ENCODE data around the gene EVPL. TPM values are rescaled to one million over a fixed set of nuclear protein-coding genes. Genes with fewer than 3 reads are reported as not detected.
A peak's percentile ranks its signal among the peaks of the same experiment; 100 is the strongest.

EVPL gene
- total and polyA plus RNA-seq, 2 experiments from 2014 or later: 2.0 to 2.7 TPM

- TF ChIP-seq EZH2 (IDR thresholded peaks at IDR 0.05; ENCODE audit: borderline replicate concordance): no peak
- no peak for TF ChIP-seq EZH2phosphoT487 (IDR thresholded peaks at IDR 0.05; ENCODE audit: low read depth, severe bottlenecking, unreplicated experiment)
- no peak for TF ChIP-seq CTCF (IDR thresholded peaks at IDR 0.05; ENCODE audit: poor library complexity)
Measured at GRCh38 chr17:75959839-75960511, 67.1 kb downstream of the EVPL start.

DNA sequence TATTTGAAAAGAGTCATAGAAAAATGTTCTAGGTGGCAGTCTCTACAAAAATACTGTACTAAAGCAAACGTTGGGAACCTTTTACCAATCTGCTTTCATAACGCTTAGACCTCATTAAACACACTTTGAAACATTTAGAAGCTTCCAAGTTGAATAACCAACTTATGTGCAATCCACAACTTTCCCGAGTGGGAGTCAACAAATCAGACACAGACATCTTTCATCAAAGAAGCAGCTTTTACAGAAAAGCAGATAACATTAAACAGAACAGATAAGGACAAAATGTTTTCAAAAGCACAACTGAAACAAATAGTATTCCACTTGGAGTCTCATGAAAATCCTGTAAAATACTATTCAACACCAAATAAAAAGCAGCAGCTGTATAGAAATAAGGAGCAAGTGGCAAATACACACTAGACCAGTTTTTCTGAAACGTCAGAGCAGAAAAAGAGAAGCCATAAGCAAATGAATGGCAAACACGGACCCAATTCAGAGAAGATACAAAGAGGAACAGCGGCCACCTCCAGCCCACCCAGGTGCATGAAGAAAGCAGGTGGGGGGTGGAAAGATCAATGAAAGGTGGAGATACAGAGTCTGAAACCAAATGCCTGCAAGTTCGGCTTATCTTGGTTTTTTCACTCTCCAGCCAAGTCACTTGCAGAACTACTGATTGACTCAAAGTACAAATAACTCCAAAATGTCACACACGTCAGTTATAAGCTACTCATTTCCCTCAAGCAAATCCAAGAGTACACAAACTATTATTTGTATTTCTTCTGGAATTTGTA is 67.9 kb downstream of the EVPL start:
- DNase-seq (ENCODE audit: low spot score): peak; percentile 36
- WGBS (ENCODE audit: low lambda C conversion rate, missing lambda C conversion rate): 29% methylated on average over 8 of the region's 8 CpGs
- H3K4me3 ChIP-seq: no peak overlapping the region
- H3K36me3 ChIP-seq (replicated peaks; ENCODE audit: insufficient read depth, low read depth): no peaks in the 10 kb centered on the region
- H3K27me3 ChIP-seq: no peaks in the 10 kb centered on the region
- no peaks in the 10 kb centered on the region for H3K9me2 ChIP-seq (replicated peaks; ENCODE audit: insufficient read depth)
- H4K20me1 ChIP-seq (ENCODE audit: insufficient read depth, poor library complexity, severe bottlenecking): peaks cover 21% of the 10 kb centered on the region
- no peaks in the 10 kb centered on the region for H3K9me3 ChIP-seq (ENCODE audit: low read depth)
- H3K27ac ChIP-seq: peak overlapping the region; percentile 56
- TF ChIP-seq EZH2 (IDR thresholded peaks at IDR 0.05; ENCODE audit: borderline replicate concordance): no peak
- TF ChIP-seq EZH2phosphoT487 (IDR thresholded peaks at IDR 0.05; ENCODE audit: low read depth, severe bottlenecking, unreplicated experiment): no peak
- TF ChIP-seq CTCF (IDR thresholded peaks at IDR 0.05; ENCODE audit: poor library complexity): no peak
- H2AFZ ChIP-seq: no peak overlapping the region
- peaks cover 25% of the 10 kb centered on the region for H3K4me1 ChIP-seq (ENCODE audit: insufficient read depth)
- H3K79me2 ChIP-seq: peaks cover 73% of the 10 kb centered on the region
- H3K4me2 ChIP-seq: peak overlapping the region; percentile 68

More at GRCh38 chr17:75959839-75960511, 67.1 kb downstream of the EVPL start:
- H3K27me3 ChIP-seq: no peaks in the 10 kb centered on the region
- H4K20me1 ChIP-seq (ENCODE audit: insufficient read depth, poor library complexity, severe bottlenecking): peaks cover 24% of the 10 kb centered on the region
- H3K9me3 ChIP-seq (ENCODE audit: low read depth): no peaks in the 10 kb centered on the region
- H2AFZ ChIP-seq: no peak overlapping the region
- peak overlapping the region; percentile 68 for H3K4me2 ChIP-seq
- DNase-seq (ENCODE audit: low spot score): no peak
- no peaks in the 10 kb centered on the region for H3K36me3 ChIP-seq (replicated peaks; ENCODE audit: insufficient read depth, low read depth)
- H3K27ac ChIP-seq: peak overlapping the region; percentile 56
- peaks cover 25% of the 10 kb centered on the region for H3K4me1 ChIP-seq (ENCODE audit: insufficient read depth)
- H3K4me3 ChIP-seq: no peak overlapping the region
- H3K79me2 ChIP-seq: peaks cover 81% of the 10 kb centered on the region
- H3K9me2 ChIP-seq (replicated peaks; ENCODE audit: insufficient read depth): no peaks in the 10 kb centered on the region
- WGBS (ENCODE audit: low lambda C conversion rate, missing lambda C conversion rate): 92% methylated on average over 11 of the region's 11 CpGs

Other genes starting within 250 kb of the EVPL start
- 26.7 and 30.9 TPM in 2 replicates for gene UNK, start 242.5 kb downstream of the EVPL start, total RNA-seq
- 22.3 and 28.2 TPM in 2 replicates for gene UNK, start 242.5 kb downstream of the EVPL start, polyA plus RNA-seq
- 2.2 and 4.3 TPM in 2 replicates for gene UNC13D, start 182.9 kb downstream of the EVPL start, total RNA-seq
- gene UNC13D, start 182.9 kb downstream of the EVPL start, polyA plus RNA-seq: 8.8 and 10.1 TPM in 2 replicates
- gene WBP2, start 172.0 kb downstream of the EVPL start, total RNA-seq: 22.8 and 29.0 TPM in 2 replicates
- 129 and 143 TPM in 2 replicates for gene WBP2, start 172.0 kb downstream of the EVPL start, polyA plus RNA-seq
- 13.0 and 15.5 TPM in 2 replicates for gene TRIM47, start 148.7 kb downstream of the EVPL start, total RNA-seq
- gene TRIM47, start 148.7 kb downstream of the EVPL start, polyA plus RNA-seq: 36.9 and 42.9 TPM in 2 replicates
- gene TRIM65, start 130.4 kb downstream of the EVPL start, total RNA-seq: 10.9 and 12.5 TPM in 2 replicates
- gene TRIM65, start 130.4 kb downstream of the EVPL start, polyA plus RNA-seq: 10.7 and 16.8 TPM in 2 replicates
- 40.4 and 50.2 TPM in 2 replicates for gene MRPL38, start 122.4 kb downstream of the EVPL start, total RNA-seq
- 124 and 134 TPM in 2 replicates for gene MRPL38, start 122.4 kb downstream of the EVPL start, polyA plus RNA-seq
- gene FBF1, start 86.3 kb downstream of the EVPL start, total RNA-seq: 3.0 and 6.1 TPM in 2 replicates
- gene FBF1, start 86.3 kb downstream of the EVPL start, polyA plus RNA-seq: 9.7 and 11.0 TPM in 2 replicates
- gene ACOX1, start 48.1 kb downstream of the EVPL start, total RNA-seq: 89.5 and 93.6 TPM in 2 replicates
- 35.5 and 36.0 TPM in 2 replicates for gene ACOX1, start 48.1 kb downstream of the EVPL start, polyA plus RNA-seq
- 13.3 and 22.8 TPM in 2 replicates for gene TEN1, start 48.1 kb downstream of the EVPL start, total RNA-seq
- gene TEN1, start 48.1 kb downstream of the EVPL start, polyA plus RNA-seq: 29.4 and 29.9 TPM in 2 replicates
- gene CDK3, start 26.5 kb downstream of the EVPL start, total RNA-seq: 0.88 and 7.8 TPM in 2 replicates
- 10.6 and 16.6 TPM in 2 replicates for gene CDK3, start 26.5 kb downstream of the EVPL start, polyA plus RNA-seq
- gene SRP68, start 45.2 kb upstream of the EVPL start, total RNA-seq: 41.2 and 44.1 TPM in 2 replicates
- gene SRP68, start 45.2 kb upstream of the EVPL start, polyA plus RNA-seq: 51.3 and 70.1 TPM in 2 replicates
- gene GALR2, start 47.5 kb upstream of the EVPL start, total RNA-seq: 0.60 TPM in 1 of 2 replicates, not detected in the other
- 0.24 TPM in 1 of 2 replicates, not detected in the other for gene GALR2, start 47.5 kb upstream of the EVPL start, polyA plus RNA-seq
- gene ZACN, start 51.9 kb upstream of the EVPL start, total RNA-seq: 0.08 TPM in 1 of 2 replicates, not detected in the other
- 21.2 and 24.0 TPM in 2 replicates for gene ZACN, start 51.9 kb upstream of the EVPL start, polyA plus RNA-seq
- gene EXOC7, start 76.5 kb upstream of the EVPL start, total RNA-seq: 92.9 and 94.7 TPM in 2 replicates
- 95.6 and 111 TPM in 2 replicates for gene EXOC7, start 76.5 kb upstream of the EVPL start, polyA plus RNA-seq
- 1.6 and 1.9 TPM in 2 replicates for gene FOXJ1, start 113.9 kb upstream of the EVPL start, total RNA-seq
- gene FOXJ1, start 113.9 kb upstream of the EVPL start, polyA plus RNA-seq: 1.1 and 2.2 TPM in 2 replicates
- 8.6 and 8.9 TPM in 2 replicates for gene RNF157, start 213.2 kb upstream of the EVPL start, total RNA-seq
- 4.8 and 5.0 TPM in 2 replicates for gene RNF157, start 213.2 kb upstream of the EVPL start, polyA plus RNA-seq
- gene UBALD2, start 238.0 kb upstream of the EVPL start, total RNA-seq: 10.2 and 10.8 TPM in 2 replicates
- gene UBALD2, start 238.0 kb upstream of the EVPL start, polyA plus RNA-seq: 13.1 and 16.4 TPM in 2 replicates